ENCODE results near the gene ANKHD1.

DNA sequence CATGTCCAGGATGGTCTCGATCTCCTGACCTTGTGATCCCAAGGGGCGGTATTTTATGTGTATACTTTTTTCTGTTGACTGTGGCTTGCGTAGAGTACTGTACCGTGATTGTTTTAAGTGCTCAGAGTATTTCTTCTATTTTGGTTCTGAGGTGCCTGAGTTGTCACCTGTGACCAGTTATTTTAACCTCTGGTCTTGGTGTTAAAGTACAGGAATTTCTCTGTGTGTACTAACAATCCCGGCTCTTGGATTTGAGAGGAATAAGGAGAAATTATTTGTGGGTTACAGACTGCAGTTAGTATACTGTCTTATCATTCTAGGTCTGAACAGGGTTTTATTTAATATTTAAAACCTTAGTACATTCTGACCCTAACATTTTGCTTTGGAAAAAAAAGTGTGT, 2.0 kb downstream of the ANKHD1 start:
- TF ChIP-seq SMC3 (conservative IDR thresholded peaks at IDR 0.05; ENCODE audit: poor library complexity), result no peak
- TF ChIP-seq, protein P1, sequence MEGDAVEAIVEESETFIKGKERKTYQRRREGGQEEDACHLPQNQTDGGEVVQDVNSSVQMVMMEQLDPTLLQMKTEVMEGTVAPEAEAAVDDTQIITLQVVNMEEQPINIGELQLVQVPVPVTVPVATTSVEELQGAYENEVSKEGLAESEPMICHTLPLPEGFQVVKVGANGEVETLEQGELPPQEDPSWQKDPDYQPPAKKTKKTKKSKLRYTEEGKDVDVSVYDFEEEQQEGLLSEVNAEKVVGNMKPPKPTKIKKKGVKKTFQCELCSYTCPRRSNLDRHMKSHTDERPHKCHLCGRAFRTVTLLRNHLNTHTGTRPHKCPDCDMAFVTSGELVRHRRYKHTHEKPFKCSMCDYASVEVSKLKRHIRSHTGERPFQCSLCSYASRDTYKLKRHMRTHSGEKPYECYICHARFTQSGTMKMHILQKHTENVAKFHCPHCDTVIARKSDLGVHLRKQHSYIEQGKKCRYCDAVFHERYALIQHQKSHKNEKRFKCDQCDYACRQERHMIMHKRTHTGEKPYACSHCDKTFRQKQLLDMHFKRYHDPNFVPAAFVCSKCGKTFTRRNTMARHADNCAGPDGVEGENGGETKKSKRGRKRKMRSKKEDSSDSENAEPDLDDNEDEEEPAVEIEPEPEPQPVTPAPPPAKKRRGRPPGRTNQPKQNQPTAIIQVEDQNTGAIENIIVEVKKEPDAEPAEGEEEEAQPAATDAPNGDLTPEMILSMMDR (IDR thresholded peaks at IDR 0.05; ENCODE audit: poor library complexity, severe bottlenecking), result no peak
- TF ChIP-seq, protein P2, sequence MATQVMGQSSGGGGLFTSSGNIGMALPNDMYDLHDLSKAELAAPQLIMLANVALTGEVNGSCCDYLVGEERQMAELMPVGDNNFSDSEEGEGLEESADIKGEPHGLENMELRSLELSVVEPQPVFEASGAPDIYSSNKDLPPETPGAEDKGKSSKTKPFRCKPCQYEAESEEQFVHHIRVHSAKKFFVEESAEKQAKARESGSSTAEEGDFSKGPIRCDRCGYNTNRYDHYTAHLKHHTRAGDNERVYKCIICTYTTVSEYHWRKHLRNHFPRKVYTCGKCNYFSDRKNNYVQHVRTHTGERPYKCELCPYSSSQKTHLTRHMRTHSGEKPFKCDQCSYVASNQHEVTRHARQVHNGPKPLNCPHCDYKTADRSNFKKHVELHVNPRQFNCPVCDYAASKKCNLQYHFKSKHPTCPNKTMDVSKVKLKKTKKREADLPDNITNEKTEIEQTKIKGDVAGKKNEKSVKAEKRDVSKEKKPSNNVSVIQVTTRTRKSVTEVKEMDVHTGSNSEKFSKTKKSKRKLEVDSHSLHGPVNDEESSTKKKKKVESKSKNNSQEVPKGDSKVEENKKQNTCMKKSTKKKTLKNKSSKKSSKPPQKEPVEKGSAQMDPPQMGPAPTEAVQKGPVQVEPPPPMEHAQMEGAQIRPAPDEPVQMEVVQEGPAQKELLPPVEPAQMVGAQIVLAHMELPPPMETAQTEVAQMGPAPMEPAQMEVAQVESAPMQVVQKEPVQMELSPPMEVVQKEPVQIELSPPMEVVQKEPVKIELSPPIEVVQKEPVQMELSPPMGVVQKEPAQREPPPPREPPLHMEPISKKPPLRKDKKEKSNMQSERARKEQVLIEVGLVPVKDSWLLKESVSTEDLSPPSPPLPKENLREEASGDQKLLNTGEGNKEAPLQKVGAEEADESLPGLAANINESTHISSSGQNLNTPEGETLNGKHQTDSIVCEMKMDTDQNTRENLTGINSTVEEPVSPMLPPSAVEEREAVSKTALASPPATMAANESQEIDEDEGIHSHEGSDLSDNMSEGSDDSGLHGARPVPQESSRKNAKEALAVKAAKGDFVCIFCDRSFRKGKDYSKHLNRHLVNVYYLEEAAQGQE (IDR thresholded peaks at IDR 0.05; ENCODE audit: borderline replicate concordance), result no peak
- no peak for TF ChIP-seq EP300 (conservative IDR thresholded peaks at IDR 0.05; ENCODE audit: poor library complexity, severe bottlenecking)
